ENCODE measurements around the gene DACT2.

- TF ChIP-seq POLR2AphosphoS5 (IDR thresholded peaks at IDR 0.05; ENCODE audit: low read depth, low read length) = no peak
- TF ChIP-seq TAF1 (IDR thresholded peaks at IDR 0.05; ENCODE audit: low read depth, low read length) = no peak
These were observed 10.8 kb upstream of the DACT2 start for GRCh38 chr6:168330403-168330802.

All from GM12891 (cell line).